K562 (cell line): ENCODE data around the gene GABARAPL1. TPM values are rescaled to one million over a fixed set of nuclear protein-coding genes. Genes with fewer than 3 reads are reported as not detected.

Experiments
- ATAC-seq: fragments of 200-7000 bp; cut with Tn5 transposase; 3 replicates; pipeline ENCODE4 v1.9.1; 2020; ENCODE audit warnings: moderate library complexity
- BruUV-seq: library from RNA; stranded (reverse); fragments of 400-500 nt; replicated peaks from 2 replicates; lab custom pipeline; 2021; lab: Mats Ljungman, UMichigan
- CTCF ChIA-PET: fragments of 300-600 bp; formaldehyde crosslinking; extraction: SDS; loops from one replicate; lab custom pipeline; 2021; ENCODE audit warnings: low intra/inter-chr PET ratio; lab: Yijun Ruan, JAX
- POLR2A ChIA-PET: fragments of 300-600, 350-650 bp; sonication (Branson Sonifier 250); formaldehyde crosslinking; extraction: SDS; loops from one replicate; lab custom pipeline; 2021; ENCODE audit warnings: antibody characterized with exemption, inconsistent platforms; lab: Yijun Ruan, JAX
- DNase-seq, 4 experiments: peaks; one replicate each; pipeline versions ENCODE4 v3.0.0 to v3.0.0-alpha.2; 2011 to 2018; ENCODE audit warnings: low spot score in 3 of 4, mixed read lengths in 3 of 4; ENCODE audit errors: extremely low read depth in 1 of 4
- FAIRE-seq: peaks from 2 replicates; lab custom pipeline; 2011; peaks lifted over from hg19 to GRCh38; lab: Jason Lieb, UNC
- H2AFZ ChIP-seq: 2 replicates; pipeline ENCODE4 v1.6.0; 2011; ENCODE audit warnings: low read depth, low read length, control low read depth, inconsistent platforms
- H3K27ac ChIP-seq: fragments of 200-600 bp; 3 replicates; pipeline ENCODE4 v1.8.0; 2011; ENCODE audit warnings: low read depth, mild to moderate bottlenecking, control low read depth, inconsistent platforms, low read length, moderate library complexity, mixed read lengths; ENCODE audit errors: extremely low read depth
- H3K27me3 ChIP-seq, 2 experiments: fragments of 300-600 bp in 1 of 2; 2 replicates in 1 of 2; 3 replicates in 1 of 2; pipeline versions ENCODE4 v1.6.0 to v1.8.0; 2011; ENCODE audit warnings: inconsistent platforms in 2 of 2, low read length in 2 of 2, mild to moderate bottlenecking in 1 of 2, mixed read lengths in 1 of 2, moderate library complexity in 1 of 2; ENCODE audit not compliant: control insufficient read depth in 2 of 2, insufficient read depth in 2 of 2
- H3K36me3 ChIP-seq: fragments of 300-600 bp; 3 replicates; pipeline ENCODE4 v1.8.0; 2011; ENCODE audit warnings: mild to moderate bottlenecking, low read length, inconsistent platforms; ENCODE audit not compliant: control insufficient read depth, insufficient read depth
- H3K4me1 ChIP-seq, 2 experiments: fragments of 200-600 bp in 1 of 2; replicated peaks in 1 of 2; 2 replicates in 1 of 2; 3 replicates in 1 of 2; pipeline versions ENCODE4 v1.5.1 to v1.8.0; 2011; ENCODE audit warnings: inconsistent platforms in 2 of 2, low read length in 2 of 2, mild to moderate bottlenecking in 1 of 2, mixed read lengths in 1 of 2, moderate library complexity in 1 of 2; ENCODE audit not compliant: control insufficient read depth in 2 of 2, insufficient read depth in 2 of 2
- H3K4me2 ChIP-seq: 2 replicates; pipeline ENCODE4 v1.6.1; 2011; ENCODE audit warnings: low read length, control low read depth, inconsistent platforms, mixed read lengths; ENCODE audit not compliant: insufficient read depth
- H3K4me3 ChIP-seq: fragments of 200-600 bp; sonication (generic), shearing (Covaris generic); 2 replicates; pipeline ENCODE4 v1.5.1; 2016; ENCODE audit warnings: control low read depth, inconsistent platforms
- H3K79me2 ChIP-seq: fragments of 200-600 bp; 3 replicates; pipeline ENCODE4 v1.8.0; 2011; ENCODE audit warnings: low read length, inconsistent platforms; ENCODE audit not compliant: control insufficient read depth, insufficient read depth
- H3K9ac ChIP-seq, 2 experiments: 2 replicates each; pipeline versions ENCODE4 v1.6.0 to v1.6.1; 2011; ENCODE audit warnings: low read depth in 2 of 2, low read length in 2 of 2, control low read depth in 1 of 2, inconsistent platforms in 1 of 2, mild to moderate bottlenecking in 1 of 2, mixed read lengths in 1 of 2; ENCODE audit not compliant: insufficient read depth in 1 of 2
- H3K9me1 ChIP-seq: one replicate; pipeline ENCODE4 v1.6.0; 2011; ENCODE audit warnings: inconsistent platforms, mild to moderate bottlenecking, low read length, moderate library complexity; ENCODE audit not compliant: control insufficient read depth, insufficient read depth
- H3K9me3 ChIP-seq: replicated peaks from 2 replicates; pipeline ENCODE4 v1.5.1; 2011; ENCODE audit warnings: low read depth, low read length, inconsistent platforms; ENCODE audit not compliant: control insufficient read depth, insufficient read depth
- H4K20me1 ChIP-seq: replicated peaks from 2 replicates; pipeline ENCODE4 v1.6.1; 2011; ENCODE audit warnings: low read length, inconsistent platforms, mixed read lengths; ENCODE audit not compliant: control insufficient read depth, insufficient read depth
- ELF2 ChIP-seq: fragments of 250-450 bp; sonication (Bioruptor Pico); IDR thresholded peaks from 2 replicates; pipeline ENCODE4 v1.5.0; 2021; ENCODE audit warnings: mild to moderate bottlenecking
- FOXK2 ChIP-seq, 2 experiments: fragments of 450-650 bp; IDR thresholded peaks in 1 of 2; conservative IDR thresholded peaks in 1 of 2; 2 replicates each; pipeline ENCODE4 v1.6.1; 2016; ENCODE audit warnings: low read depth in 2 of 2, mild to moderate bottlenecking in 1 of 2
- FOXM1 ChIP-seq, 2 experiments: fragments of 450-650 bp in 1 of 2; sonication (generic) in 1 of 2; formaldehyde crosslinking in 1 of 2; IDR thresholded peaks; 2 replicates each; pipeline versions ENCODE4 v1.6.1 to v1.9.0; 2017 to 2022; ENCODE audit warnings: low read depth in 2 of 2, mild to moderate bottlenecking in 2 of 2, missing genetic modification reagents in 1 of 2, moderate library complexity in 1 of 2
- GTF2F1 ChIP-seq: IDR thresholded peaks from 2 replicates; pipeline ENCODE4 v1.6.1; 2011; ENCODE audit warnings: low read depth, low read length, improper control_type of control experiment
- KDM2B ChIP-seq: fragments of 250-450 bp; sonication (Bioruptor Pico); IDR thresholded peaks from 2 replicates; pipeline ENCODE4 v1.8.0; 2021; ENCODE audit warnings: mild to moderate bottlenecking, moderate library complexity
- NFRKB ChIP-seq: fragments of 450-650 bp; IDR thresholded peaks from 2 replicates; pipeline ENCODE4 v1.6.1; 2016; ENCODE audit warnings: low read depth
- PTRF ChIP-seq: fragments of 450-650 bp; IDR thresholded peaks from 2 replicates; pipeline ENCODE4 v1.6.1; 2016; ENCODE audit warnings: mild to moderate bottlenecking, missing genetic modification characterization, missing compliant biosample characterization
- RCOR1 ChIP-seq, 2 experiments: IDR thresholded peaks; 2 replicates each; pipeline ENCODE4 v1.6.1; 2012; ENCODE audit warnings: low read depth in 2 of 2, low read length in 2 of 2, borderline replicate concordance in 1 of 2, improper control_type of control experiment in 1 of 2
- SIN3A ChIP-seq, 2 experiments: fragments of 150-350 bp in 1 of 2; IDR thresholded peaks; 2 replicates each; pipeline ENCODE4 v1.6.1; 2011 to 2016; ENCODE audit warnings: borderline replicate concordance in 2 of 2, low read depth in 2 of 2, low read length in 2 of 2, mild to moderate bottlenecking in 2 of 2, moderate library complexity in 2 of 2; ENCODE audit not compliant: control insufficient read depth in 1 of 2
- TEAD1 ChIP-seq, 2 experiments: fragments of 450-650 bp in 1 of 2; sonication (generic) in 1 of 2; formaldehyde crosslinking; IDR thresholded peaks; 2 replicates each; pipeline versions ENCODE4 v1.4.0 to v1.8.0; 2020 to 2022; ENCODE audit warnings: mild to moderate bottlenecking in 2 of 2, missing genetic modification reagents in 1 of 2
- ZNF140 ChIP-seq: fragments of 250-450 bp; sonication (Bioruptor Pico); IDR thresholded peaks from 2 replicates; pipeline ENCODE4 v1.8.0; 2021; ENCODE audit warnings: moderate library complexity, mild to moderate bottlenecking, inconsistent platforms
- ZNF282 ChIP-seq: sonication (generic); formaldehyde crosslinking; IDR thresholded peaks from 2 replicates; pipeline ENCODE4 v1.8.1; 2023; ENCODE audit warnings: missing genetic modification reagents
- WGBS: fragments of 100-300 bp; shearing (Covaris generic); methylation state at CpG from one replicate; pipeline ENCODE4 v1.1.6; 2016; ENCODE audit warnings: low coverage, mixed read lengths; ENCODE audit not compliant: insufficient coverage; ENCODE audit errors: missing lambda C conversion rate; 5-methylcytosine and 5-hydroxymethylcytosine counted together
- in situ Hi-C: fragments of 300-500 bp; cut with MboI; formaldehyde crosslinking; loops from 4 replicates; pipeline ENCODE4 v1.15.0; 2018; ENCODE audit warnings: inconsistent platforms, mixed read lengths
- intact Hi-C: fragments of 100-400 bp; cut with micrococcal nuclease; formaldehyde crosslinking; loops from 2 replicates; pipeline ENCODE4 v1.14.2; 2022
- polyA plus RNA-seq, 8 experiments: library from polyadenylated mRNA; depleted of rRNA in 4 of 8; stranded (reverse) in 5 of 8; unstranded in 3 of 8; fragments of >200 nt; fragmentation: Nextera tagmentation in 2 of 8; fragmentation: Illumina TruSeq in 1 of 8; extraction: Ambion mirVana in 2 of 8; extraction: Trizol in 1 of 8; gene quantifications; 2 replicates each; pipeline versions ENCODE4 v1.2.1 to v1.2.3, GENCODE V29; 2011 to 2014; ENCODE audit warnings: inconsistent platforms in 1 of 8, missing spikeins in 1 of 8
- total RNA-seq, 7 experiments: library from RNA; depleted of rRNA in 6 of 7; stranded (reverse); fragments of >200 nt in 6 of 7; fragmentation: Illumina TruSeq in 2 of 7; extraction: Trizol in 2 of 7; gene quantifications; 2 replicates each; pipeline versions ENCODE4 v1.2.1 to v1.2.3, GENCODE V29; 2011 to 2021; ENCODE audit warnings: low replicate concordance in 1 of 7
- TF ChIP-seq, protein P1 (sequence below), 2 experiments: IDR thresholded peaks in 1 of 2; conservative IDR thresholded peaks in 1 of 2; 2 replicates each; pipeline ENCODE4 v1.6.1; 2016; ENCODE audit warnings: low read depth in 2 of 2, mild to moderate bottlenecking in 1 of 2, missing compliant biosample characterization in 1 of 2, missing genetic modification characterization in 1 of 2, moderate library complexity in 1 of 2

The GABARAPL1 gene
- total and polyA plus RNA-seq, 9 of the 15 experiments (the other 6 are each of a cell fraction or from before 2014, with no cell fraction given) = 2.3 to 15.9 (median 11.3) TPM

DNA sequence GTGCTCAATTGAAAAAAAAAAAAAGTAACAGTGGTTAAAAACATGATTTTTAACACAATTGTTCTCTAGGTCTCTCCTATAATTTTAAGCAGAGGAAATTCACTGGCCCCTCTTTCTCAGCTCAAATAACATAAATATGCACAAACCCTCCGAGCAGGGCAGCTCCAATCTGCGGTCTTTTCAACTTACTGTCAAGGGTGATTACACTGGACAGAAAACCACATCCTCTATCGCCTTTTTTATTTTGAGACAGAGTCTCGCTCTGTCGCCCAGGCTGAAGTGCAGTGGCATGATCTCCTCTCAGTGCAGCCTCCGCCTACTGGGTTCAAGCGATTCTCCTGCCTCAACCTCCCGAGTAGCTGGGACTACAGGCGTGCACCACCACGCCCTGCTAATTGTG is 16.5 kb upstream of the GABARAPL1 start:
- H3K27ac ChIP-seq = no peak overlapping the region
- no peak for ATAC-seq
- 4% methylated on average over 9 of the region's 10 CpGs for WGBS
- no peaks in the 10 kb centered on the region for H3K4me1 ChIP-seq
- peaks cover 3% of the 10 kb centered on the region in 2 experiments; a peak in 3 of 5 replicates for H3K27me3 ChIP-seq
- H2AFZ ChIP-seq = no peak overlapping the region
- no peaks in the 10 kb centered on the region for H3K9me3 ChIP-seq
- no peak overlapping the region for H3K4me2 ChIP-seq
- in situ Hi-C loops (no loop called here), intact Hi-C loops (no loop called here)
- H3K4me3 ChIP-seq = no peak overlapping the region
- no peaks in the 10 kb centered on the region for H3K79me2 ChIP-seq
- no peaks in the 10 kb centered on the region for H3K9me1 ChIP-seq
- no peaks in the 10 kb centered on the region for H4K20me1 ChIP-seq
- POLR2A ChIA-PET = interaction anchor here (0.8 kb wide), 1 partner anchor 9 kb away, joined by 3 read pairs; no protein-coding TSS in a partner anchor
- no peak overlapping the region for H3K9ac ChIP-seq
- BruUV-seq = no TSS peak
- CTCF ChIA-PET = no interaction called here
- no peak for FAIRE-seq
- no peaks in the 10 kb centered on the region for H3K36me3 ChIP-seq
- no peak for TF ChIP-seq NFRKB
- no peak for TF ChIP-seq GTF2F1
- no peak for TF ChIP-seq FOXM1 (IDR thresholded peaks at IDR 0.05; ENCODE audit: low read depth)
- no peak for TF ChIP-seq FOXM1 (CRISPR knock-in tag; IDR thresholded peaks at IDR 0.05; ENCODE audit: low read depth)
- TF ChIP-seq RCOR1 (IDR thresholded peaks at IDR 0.05; ENCODE audit: borderline replicate concordance in 1 of 2, low read depth in 2 of 2, low read length in 2 of 2) = no peak
- TF ChIP-seq FOXK2 (conservative IDR thresholded peaks at IDR 0.05 in 1 of 2, IDR thresholded peaks at IDR 0.05 in 1 of 2; ENCODE audit: low read depth in 2 of 2) = no peak
- no peak for TF ChIP-seq KDM2B (CRISPR knock-in tag)
- TF ChIP-seq PTRF (tag) = no peak
- TF ChIP-seq ZNF282 (CRISPR knock-in tag) = no peak
- TF ChIP-seq ZNF140 (CRISPR knock-in tag) = no peak
- TF ChIP-seq, protein P1, sequence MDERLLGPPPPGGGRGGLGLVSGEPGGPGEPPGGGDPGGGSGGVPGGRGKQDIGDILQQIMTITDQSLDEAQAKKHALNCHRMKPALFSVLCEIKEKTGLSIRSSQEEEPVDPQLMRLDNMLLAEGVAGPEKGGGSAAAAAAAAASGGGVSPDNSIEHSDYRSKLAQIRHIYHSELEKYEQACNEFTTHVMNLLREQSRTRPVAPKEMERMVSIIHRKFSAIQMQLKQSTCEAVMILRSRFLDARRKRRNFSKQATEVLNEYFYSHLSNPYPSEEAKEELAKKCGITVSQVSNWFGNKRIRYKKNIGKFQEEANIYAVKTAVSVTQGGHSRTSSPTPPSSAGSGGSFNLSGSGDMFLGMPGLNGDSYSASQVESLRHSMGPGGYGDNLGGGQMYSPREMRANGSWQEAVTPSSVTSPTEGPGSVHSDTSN (CRISPR knock-in tag; IDR thresholded peaks at IDR 0.05; ENCODE audit: low read depth) = no peak
- TF ChIP-seq, protein P1 (tag; conservative IDR thresholded peaks at IDR 0.05; ENCODE audit: low read depth) = no peak
- TF ChIP-seq TEAD1 (CRISPR knock-in tag; IDR thresholded peaks at IDR 0.05) = no peak
- TF ChIP-seq SIN3A (IDR thresholded peaks at IDR 0.05; ENCODE audit: borderline replicate concordance in 2 of 2, control insufficient read depth in 1 of 2, low read depth in 2 of 2, low read length in 2 of 2) = no peak
- no peak for TF ChIP-seq ELF2 (CRISPR knock-in tag)
- no peak for DNase-seq
